Renal cortical epithelial cell (primary cell): ENCODE data around the gene RHOBTB3. TPM values are rescaled to one million over a fixed set of nuclear protein-coding genes. Genes with fewer than 3 reads are reported as not detected.
"Not testable (repeated sequence)": the region's sequence is repeated elsewhere in the genome, so short reads cannot be mapped to it uniquely, and the experiment has no call there.

Experiments used
- DNase-seq: peaks from one replicate; pipeline ENCODE4 v3.0.0-alpha.2; 2011; ENCODE audit warnings: low read depth
- total RNA-seq: library from RNA; depleted of rRNA; stranded (reverse); fragments of >200 nt; gene quantifications from 2 replicates; pipeline ENCODE4 v1.2.3, GENCODE V29; 2014

The RHOBTB3 gene
- total RNA-seq, 1 donor from 2014 or later: 183 TPM

DNA sequence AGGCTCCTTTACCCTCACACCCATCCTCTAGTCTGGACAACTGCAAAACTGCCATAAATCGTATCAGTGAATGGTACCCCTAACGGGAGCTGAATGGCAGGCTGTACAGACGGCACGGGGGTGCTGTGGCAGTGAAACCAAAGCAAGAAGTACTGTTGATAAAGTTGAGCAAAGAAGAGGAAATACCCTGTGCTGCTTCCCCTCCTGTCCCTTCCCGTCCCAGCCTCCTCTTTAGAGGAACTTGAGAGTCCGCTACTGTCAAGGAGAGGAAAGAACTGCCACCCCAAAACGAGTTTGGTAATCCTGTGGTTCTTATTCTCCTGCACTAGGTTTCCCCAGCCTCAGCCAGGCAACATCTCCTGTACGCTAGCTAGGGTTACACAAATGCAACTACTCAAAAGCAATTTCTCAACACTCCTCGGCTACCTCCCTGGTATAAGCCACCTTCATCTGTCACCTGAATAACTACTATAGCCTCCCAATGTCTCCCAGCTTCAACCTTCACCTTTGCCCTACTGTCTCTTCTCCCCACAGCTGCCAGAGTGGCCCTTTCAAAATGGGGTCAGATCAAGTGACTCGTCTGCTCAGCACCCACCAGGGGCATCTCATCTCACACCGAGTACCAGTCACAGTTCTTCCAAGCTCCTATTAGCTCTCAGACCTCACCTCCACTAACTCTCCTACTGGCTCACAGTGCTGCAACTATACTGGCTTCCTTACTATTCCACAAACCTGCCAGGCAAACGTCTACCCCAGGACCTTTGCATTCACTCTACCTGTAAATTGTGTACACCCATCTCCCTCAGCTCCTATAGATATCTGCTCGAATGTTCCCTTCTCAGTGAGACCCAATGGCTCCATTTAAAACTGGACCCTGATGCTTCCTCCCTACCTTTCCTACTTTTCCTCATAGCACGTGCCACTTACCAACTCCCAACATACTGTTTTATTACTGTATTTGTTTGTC is 87.3 kb downstream of the RHOBTB3 start:
- no peak for DNase-seq

DNA sequence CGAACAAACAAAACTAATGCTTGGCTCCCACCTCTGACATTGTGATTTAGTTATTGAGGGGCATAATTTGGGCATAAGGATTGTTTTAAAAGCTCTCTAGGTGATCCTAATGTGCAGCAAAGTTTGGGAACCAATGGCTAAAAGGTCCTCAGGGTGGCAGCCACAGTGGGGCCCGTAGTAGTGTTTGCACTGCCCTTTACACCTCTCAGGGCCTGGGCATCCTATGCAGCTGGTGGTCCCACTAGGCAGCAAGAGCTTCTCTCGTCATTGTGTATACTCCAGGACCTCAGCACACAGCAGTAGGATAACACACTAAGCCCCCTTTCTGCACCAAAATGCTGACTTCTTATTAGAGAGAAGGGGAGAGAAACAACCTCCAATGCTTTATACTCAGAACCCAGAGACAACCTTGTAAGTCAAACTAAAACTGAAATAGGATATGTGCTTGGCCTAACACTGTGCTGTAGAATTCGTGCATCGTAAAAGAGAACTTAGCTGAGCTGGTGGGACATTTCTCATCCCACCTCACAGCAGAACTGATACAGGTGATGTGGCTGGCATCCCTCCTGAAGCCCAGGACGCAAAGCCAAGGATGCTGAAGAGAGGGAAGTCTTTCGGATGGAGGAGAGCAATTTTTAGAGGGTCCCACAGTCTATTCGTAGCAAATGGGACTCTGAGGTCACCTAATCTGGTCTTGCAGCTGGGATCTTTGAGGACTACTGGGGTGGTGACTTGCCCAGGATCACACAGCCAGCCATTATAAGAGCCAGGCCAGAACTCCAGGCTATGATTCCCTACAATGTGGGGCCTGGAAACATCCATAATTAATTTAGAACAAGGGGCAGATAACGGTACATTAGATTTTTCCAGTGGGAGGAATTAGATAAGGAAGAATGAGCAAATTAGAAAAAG is 90.2 kb downstream of the RHOBTB3 start:
- no peak for DNase-seq

DNA sequence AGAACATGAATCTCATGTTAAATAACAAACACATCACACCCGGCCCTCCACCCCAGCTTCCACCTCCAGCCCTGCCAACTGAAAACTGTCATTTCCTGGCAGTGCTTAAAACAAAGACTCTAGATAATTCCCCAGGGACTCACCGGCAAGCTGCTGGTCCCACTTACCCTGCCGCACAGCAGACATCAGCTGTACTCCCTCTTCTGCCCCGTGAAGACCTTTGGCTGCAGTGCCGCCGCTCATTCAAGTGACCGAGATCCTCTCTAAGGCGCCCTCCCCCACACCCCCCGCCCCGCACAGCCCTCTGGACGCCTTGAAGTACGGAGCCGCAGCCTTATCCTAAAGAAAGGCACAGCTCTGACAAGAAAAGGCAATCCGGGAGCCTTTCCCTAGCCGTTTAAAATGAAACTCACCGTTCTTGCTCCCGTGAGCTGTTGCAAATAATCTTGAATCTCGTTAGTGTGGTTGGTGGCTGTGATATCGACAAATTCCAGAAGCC is 91.0 kb downstream of the RHOBTB3 start:
- no peak for DNase-seq

DNA sequence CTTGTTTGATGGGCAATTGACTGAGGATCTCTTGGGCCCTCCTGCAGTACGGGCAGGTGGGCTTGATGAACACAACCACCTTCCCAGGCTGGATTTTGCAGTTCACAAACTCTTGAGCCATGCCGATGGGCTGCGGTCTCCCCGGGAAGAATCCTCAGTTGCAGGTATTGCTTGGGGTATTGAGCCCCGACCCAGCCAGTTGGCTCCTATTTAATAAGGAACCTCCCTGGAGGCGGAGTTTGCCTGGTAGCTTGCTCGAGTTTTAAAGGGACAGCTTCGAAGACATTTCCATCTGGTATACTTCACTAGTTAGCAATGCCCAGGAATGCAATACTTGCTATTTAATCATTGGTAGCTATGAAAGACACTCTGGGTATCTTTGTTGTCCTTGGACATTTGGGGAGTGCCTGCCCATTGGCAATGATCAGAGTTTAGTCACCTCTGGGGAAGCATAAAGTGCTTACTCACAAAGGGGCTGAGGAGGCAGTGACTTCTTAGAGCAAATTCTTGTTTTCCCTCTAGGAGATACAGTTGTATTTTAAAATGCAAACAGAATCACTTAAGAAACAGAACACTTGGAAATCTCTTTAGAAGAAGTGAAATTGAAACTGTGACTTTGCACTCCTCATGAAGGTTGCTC is 91.5 kb downstream of the RHOBTB3 start, which contains the start of gene GLRX:
Gene GLRX, minus strand, starts transcription at position 185 of the 640 bp plus-strand sequence. Its CDS starts 64 bp downstream, at position 121.
- DNase-seq: peak; percentile 97

DNA sequence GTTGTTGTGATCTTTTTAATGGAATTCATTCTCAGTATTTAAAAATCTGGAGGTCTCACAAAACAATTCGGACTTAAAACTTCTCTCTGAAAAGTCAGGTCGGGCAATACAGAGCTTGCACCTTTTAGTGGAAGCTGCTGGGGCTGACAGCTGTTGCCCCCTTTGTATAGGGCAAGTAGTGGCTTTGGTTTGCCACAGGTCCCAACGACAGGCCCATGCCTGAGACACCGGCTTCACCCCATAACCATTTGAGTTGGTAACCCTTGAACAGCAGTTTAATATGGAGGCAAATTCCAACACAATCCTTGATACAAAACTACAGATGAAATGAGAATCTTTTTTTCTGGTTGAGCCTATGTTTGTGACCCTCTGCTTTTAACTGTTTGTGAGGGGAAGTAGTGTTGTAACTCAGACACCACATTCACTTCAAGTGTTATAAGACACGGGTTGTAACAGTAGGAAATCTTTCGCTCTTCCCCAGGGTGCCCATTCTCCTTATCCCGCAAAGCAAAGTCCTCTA is 92.1 kb downstream of the RHOBTB3 start:
- no peak for DNase-seq

DNA sequence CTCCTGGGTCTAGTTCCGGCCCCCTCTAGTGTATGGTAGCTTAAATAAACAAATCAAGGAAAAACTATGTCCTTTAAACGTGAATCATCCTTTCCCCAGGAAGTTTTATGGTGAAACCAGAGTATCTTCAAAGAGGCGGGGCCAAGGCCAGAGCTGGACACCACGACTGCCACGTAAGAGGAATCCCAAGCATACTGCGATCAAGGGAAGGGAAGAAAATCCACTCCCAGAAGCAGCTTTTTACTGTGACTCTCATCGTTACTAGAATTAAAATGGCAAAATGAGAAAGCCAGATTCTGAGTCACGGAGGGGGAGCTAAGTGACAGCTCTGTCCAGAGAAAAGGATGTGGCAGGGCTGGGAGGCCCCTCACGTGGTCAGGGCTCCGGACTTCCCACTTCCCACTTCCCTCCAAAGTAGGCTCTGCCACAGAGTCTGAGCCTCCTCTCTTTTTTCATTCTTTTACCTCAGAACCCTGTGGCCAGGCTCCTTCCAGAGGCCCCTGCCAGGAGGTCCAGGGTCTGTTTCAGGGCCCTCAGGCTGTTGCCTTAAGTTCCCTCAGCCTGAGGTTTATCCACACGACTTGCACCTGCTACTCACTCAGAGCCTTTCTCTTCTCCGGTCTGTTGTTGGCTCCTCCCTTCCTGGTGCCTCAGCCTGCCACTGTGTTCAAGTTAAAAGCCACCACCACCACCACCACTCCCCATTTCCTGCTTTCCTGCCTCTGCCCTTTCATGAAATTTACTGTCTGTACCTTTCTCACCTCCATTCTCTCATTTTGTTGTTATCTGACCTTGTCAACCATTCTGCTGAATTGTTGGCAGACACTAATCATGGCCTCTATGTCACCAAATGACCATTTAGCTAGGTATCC is 92.8 kb downstream of the RHOBTB3 start:
- DNase-seq: peak; percentile 91

DNA sequence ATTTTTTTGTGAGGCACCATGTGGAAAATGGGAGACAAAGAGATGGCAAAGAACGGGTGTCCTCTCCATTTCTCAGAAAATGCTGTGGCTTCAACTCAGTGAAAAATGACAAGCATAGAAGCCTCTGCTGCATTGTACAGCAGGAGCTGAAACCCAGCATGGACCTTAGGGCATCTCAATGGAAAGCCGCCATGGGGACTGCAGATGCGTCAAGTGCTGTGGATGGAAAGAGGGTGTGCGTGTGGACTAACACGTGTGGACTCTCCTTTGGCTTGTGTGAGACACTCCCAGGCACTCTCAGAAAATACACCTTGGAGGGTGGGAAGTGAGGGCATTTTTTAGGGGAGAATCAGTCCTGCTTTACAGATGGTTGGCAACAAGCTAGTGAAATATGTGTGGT is 93.6 kb downstream of the RHOBTB3 start:
- no peak for DNase-seq

DNA sequence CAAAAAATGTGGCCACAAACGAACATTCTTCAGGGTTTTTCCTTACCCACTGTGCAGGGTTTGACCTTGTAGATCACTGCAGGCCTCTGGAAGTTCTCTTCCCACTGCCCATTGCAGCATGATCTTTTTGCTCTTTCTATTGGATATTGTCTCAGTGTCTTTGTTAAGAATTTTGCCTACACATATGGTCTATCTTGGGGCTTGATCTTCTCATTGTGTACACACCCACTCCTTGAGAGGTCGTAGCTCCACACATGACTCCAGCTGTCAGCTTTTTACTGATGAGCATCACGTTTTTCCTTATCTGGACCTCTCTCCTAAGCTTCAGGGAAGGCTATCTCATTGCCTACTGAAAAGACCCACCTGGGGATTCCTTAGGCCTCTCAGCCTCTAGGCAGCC is 94.4 kb downstream of the RHOBTB3 start:
- no peak for DNase-seq

DNA sequence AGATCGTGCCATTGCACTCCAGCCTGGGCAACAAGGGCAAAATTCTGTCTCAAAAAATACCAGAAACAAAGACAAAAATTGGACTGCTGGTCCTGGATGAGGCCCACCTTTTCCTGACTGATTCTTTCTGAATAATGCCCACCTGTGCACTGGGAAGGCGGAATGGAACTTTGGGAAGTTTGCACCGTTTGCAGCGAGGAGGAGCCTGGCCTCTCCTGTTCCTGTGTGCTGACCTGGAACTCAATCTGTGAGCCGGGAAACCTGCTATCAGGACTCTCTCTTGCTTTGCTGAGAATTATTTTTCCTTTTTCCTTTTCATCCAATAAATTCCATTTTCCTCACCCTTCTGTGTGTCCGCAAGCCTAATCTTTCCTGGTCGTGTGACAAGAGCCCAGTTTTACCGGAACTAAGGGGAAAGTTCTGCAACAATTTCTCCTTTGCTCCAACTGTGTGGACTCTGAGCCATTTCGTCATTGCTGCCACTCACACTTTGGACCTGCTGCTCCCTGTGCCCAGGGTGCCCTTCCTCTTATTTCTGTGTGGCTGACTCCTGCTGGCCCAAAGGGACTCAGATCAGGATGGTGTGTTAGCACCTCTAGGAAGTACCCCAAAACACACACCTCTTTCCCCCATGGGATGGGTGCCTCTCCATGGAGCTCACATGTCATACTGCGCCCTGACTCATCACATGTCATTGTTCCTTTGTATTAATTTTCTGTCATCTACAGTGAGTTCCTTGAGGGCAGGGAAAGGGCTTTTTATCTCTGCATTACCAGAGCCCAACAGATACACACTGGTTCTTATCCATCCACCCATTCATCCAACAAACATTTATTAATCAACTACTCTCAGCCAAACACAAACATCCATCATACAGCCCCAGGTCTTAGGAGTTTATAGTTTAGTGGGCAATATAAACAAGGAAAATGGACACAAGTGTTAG is 96.1 kb downstream of the RHOBTB3 start:
- DNase-seq: no peak

DNA sequence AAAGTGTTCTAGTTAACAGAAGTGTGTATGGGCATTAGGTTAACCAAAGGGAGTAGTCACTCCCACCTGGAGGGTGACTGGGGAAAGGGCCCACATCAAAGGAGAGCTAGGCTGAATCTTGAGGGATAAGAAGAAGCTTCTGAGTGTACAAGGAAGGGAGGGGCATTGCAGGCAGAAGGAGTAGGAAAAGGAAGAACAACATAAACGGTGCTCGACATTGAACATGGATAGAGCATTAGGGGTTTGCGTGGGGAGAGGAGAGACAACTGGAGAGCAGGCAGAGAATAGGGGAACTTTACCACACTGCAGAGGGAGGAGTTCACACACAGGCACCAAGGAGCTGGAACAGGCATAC is 96.7 kb downstream of the RHOBTB3 start:
- DNase-seq: no peak

DNA sequence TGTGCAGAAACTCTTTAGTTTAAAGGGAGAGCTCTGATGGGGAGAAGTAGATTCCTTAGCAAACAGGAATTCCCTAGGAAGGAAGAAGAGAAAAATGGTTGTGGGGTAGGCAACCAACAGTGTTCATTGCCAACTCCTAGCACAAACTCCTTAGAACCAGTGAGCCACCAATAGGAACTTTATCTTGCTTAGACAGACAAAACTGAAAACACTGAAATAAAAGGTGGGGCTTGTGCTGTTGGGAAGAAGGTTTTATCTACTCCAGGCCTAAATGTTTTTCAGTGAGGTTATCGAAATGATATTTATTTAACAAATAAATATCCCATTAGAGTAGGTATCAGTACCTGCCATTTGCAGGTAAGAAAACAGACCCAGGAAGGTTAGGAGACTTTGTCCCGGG is 99.1 kb downstream of the RHOBTB3 start:
- DNase-seq: no peak

DNA sequence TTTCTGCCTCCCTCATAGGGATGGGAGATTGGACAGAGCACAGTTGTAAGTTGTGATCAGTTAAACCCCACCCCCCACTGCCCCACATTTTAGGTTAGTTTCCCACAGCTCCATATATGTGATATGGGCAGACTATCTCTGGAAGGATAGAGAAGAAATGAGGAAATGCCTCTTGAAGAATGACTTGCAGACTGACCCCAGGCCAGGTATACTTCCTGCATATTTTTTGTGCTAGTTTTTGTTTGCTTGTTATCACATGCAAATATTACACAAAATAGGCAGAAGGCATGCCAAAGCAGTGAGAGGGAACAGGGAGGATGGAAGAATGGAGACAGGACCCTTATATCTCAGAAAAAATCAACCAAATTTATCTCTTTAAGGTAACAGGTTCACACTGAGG is 101.5 kb downstream of the RHOBTB3 start:
- DNase-seq: no peak

DNA sequence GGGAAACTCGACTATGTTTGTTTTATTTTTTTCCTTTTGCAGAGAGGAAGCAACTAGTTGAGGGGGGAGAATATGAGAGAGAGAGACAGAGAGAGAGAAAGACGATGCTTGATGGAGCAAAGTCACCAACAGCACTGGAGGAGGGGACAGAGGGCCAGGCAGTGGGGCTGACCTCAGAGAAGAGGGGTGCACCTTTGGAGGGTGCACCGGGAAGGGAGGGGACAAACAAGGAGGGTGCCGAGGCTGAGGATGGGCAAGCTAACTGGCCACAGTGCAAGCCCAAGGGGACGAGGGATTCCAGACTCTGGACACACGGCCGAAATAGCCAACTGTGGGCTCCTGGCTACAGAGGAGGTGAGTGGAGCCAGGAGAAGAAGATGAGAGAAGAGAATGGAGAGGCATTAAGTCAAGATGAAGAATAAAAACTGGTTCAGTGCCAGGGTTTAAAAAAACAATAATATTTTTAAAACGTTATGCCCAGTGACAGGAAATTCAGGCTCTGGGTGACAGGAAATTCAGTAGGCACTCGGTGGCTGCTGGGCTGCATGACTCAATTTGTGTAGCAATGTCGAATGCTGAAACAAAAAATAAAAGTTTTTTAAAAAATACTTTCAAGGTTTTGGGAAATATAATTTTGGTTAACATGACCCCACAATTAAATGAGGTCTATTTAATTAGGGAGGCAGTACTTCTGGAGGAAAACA is 104.7 kb downstream of the RHOBTB3 start:
- DNase-seq: no peak

DNA sequence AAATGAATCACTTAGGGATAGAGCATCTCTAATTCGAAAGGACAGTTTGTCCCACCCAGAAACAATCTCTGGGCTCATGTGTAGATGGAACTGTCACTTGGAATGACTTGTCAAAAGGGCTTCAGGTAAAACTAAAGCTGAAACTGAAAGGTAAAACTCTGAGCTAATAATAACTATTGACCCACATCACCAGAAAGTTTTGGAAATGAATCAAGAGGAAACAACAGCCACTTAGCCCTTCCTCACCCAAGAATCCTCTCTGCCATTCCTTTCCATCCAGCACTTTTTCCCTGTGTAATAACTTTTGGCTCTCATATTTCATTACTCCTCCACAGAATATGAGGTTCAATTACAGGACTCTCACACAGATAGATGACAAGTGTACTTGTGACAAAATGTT is 105.4 kb downstream of the RHOBTB3 start:
- DNase-seq: no peak

DNA sequence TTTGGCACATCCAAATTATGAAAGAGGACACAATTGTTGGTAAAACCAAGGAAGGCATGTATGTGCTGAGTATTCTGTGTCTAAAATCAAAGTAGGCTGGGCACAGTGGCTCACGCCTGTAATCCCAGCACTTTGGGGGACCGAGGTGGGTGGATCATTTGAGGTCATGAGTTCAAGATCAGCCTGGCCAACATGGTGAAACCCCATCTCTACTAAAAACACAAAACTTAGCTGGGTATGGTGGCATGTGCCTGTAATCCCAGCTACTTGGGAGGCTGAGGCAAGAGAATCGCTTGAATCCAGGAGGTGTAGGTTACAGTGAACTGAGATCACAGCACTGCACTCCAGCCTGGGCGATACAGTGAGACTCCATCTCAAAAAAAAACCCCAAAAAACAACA is 105.8 kb downstream of the RHOBTB3 start:
- DNase-seq: not testable (repeated sequence)

DNA sequence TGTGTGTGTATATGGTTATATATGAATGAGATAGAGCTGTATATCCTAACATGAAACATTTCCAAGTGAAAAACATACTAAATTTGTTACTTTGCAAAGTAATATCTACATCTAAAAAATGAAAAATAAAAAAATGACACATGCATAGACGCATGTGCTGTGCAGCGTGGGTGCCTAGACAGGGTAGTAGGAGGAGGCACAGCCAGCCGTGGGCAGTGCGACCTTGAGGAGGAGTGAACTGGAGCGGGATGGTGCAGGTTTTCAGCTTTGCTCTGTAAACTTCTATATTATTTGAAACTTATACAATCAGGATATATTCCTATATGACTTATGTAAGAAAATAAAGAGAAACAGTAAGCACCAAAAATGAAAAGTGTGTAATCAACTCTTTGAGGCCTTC is 106.4 kb downstream of the RHOBTB3 start:
- DNase-seq: no peak

DNA sequence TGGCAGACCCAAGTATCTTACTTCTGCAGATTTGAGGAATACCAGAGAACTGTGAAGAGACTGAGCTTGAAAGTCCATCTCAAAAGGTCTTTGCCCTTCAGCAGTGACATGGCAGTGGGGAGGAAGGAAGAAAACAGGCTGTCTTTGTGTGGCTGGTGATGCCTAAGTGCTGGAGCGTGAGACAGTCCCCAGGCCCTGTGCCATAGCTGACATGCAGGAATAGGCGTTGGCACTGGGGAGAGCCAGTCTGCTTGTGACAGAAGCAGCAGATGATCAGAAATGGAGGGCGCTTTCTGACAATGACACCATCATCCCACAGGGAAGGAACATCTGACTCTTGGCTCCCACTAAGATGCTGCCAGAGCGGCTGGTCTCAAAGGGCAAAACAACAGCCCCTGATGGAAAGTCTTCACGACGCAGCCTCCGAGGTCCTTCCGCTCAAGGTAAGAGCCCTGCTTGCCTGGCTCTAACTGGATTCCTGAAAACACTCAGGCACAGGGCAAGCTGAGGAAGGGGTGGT is 106.9 kb downstream of the RHOBTB3 start:
- no peak for DNase-seq

DNA sequence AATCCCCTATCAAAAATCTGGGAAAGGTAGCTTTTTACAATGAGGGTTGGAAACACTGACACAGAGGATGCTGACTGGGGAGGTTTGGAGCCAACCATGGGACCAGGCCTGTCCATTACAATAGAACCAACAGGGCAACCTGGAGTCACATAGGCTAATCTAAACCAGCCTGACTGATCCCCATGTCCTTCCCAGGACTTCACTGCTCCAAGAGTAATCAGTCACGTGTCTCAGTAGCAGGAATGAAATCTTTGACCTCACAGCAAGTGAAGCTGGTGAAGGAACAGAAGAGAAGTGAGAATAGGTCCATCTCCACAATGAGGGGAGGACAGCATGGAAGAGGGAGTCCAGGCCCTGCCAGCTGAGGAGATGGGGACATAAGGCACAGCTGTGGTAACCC is 107.4 kb downstream of the RHOBTB3 start:
- no peak for DNase-seq

DNA sequence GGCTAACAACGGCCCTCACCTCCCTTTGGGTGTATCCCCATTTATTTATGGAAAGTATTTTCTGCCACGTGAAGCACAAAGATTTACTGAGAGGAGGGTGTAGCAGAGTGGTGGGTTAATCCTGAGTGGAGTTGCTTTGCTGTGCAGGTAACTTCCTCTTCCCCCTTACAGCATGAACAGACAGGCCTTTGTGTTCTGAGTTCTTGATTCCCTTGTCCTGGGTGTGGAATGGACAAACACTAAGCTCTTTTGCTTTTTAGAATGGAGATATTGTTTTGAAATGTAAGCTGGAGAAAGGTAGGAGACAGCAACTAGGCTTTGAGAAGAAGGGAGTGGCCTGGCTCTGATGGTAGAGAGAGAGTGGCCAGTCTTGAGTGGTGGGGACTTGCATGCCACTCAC is 108.5 kb downstream of the RHOBTB3 start:
- DNase-seq: no peak
